MG63 (cell line): ENCODE measurements around the gene NOS1AP. TPM values are rescaled to one million over a fixed set of nuclear protein-coding genes. Genes with fewer than 3 reads are reported as not detected.
"Not testable (repeated sequence)": the region's sequence is repeated elsewhere in the genome, so short reads cannot be mapped to it uniquely, and the experiment has no call there.

ENCODE experiments used
- DNase-seq: peaks from one replicate; pipeline ENCODE4 v3.0.0-alpha.2; 2020
- H3K27me3 ChIP-seq: fragments of 250-450 bp; sonication (Bioruptor Pico); 2 replicates; pipeline ENCODE4 v1.5.1; 2020; ENCODE audit warnings: mild to moderate bottlenecking, moderate library complexity
- H3K36me3 ChIP-seq: fragments of 250-450 bp; sonication (Bioruptor Pico); 2 replicates; pipeline ENCODE4 v1.5.1; 2020; ENCODE audit warnings: mild to moderate bottlenecking, moderate library complexity
- H3K4me3 ChIP-seq: fragments of 250-450 bp; sonication (Bioruptor Pico); 2 replicates; pipeline ENCODE4 v1.5.1; 2020; ENCODE audit warnings: mild to moderate bottlenecking, moderate library complexity
- H3K9me3 ChIP-seq: fragments of 250-450 bp; sonication (Bioruptor Pico); 2 replicates; pipeline ENCODE4 v1.5.1; 2020; ENCODE audit warnings: mild to moderate bottlenecking, moderate library complexity
- total RNA-seq: library from RNA; depleted of rRNA; stranded (reverse); fragments of >200 nt; shearing (Covaris generic); gene quantifications from 2 replicates; pipeline ENCODE4 v1.2.3, GENCODE V29; 2014; ENCODE audit warnings: low replicate concordance

Gene NOS1AP
- total RNA-seq, 1 experiment from 2014 or later: not detected

DNA sequence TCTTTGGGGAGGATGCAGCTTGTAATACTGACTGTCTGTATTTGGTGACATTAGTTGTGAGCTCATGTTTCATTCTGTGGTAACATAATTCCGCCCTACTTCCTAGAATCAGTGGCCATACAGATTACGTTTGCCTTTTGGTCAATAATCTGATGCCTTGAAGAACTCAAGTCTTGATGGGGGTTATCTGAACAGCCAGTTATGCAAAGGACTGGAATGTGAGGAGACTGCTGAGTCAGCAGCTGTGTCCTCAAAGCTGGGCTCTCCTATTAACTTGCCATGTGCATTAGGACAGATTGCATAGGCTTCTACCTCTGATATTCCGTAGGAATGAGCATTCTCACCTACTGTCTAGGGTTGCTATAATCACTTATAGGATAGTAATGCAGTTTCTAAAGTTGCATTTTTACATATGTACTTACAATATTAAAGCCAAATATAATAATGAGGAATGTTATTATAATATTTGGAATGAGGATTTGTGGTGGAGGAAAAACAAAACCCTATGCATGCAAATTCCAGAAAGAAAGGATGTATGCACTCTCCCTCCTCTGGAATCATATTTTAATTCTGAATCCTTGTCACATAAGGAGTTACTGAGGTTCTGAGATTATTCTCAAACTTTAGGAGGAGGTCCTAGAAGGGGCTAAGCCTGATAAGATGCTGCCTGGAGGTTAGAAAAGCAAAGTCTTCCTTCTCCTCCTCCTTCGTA, 116.0 kb downstream of the NOS1AP start:
- Histone ChIP-seq H3K27me3 (no peaks in the 10 kb centered on the region), H3K9me3 (no peaks in the 10 kb centered on the region), H3K4me3 (no peak overlapping the region), H3K36me3 (no peaks in the 10 kb centered on the region)
- no peak for DNase-seq

DNA sequence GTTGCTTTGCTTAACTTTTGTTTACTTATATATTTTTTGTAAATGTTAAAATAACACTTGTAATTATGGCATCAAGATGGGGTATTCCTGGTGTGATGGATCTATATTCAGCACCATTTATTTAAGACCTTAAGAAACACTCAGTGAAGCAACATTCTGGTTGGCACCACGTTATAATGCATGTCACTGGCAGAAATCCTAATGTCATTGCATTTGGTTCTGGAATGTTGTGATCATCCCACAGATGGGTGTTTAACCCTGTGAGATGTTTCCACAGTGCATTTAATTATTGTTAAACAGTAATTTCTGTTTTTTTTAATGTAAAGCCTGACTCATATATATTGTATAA, 116.5 kb downstream of the NOS1AP start:
- Histone ChIP-seq H3K27me3 (no peaks in the 10 kb centered on the region), H3K9me3 (no peaks in the 10 kb centered on the region), H3K36me3 (no peaks in the 10 kb centered on the region), H3K4me3 (no peak overlapping the region)
- DNase-seq: no peak

DNA sequence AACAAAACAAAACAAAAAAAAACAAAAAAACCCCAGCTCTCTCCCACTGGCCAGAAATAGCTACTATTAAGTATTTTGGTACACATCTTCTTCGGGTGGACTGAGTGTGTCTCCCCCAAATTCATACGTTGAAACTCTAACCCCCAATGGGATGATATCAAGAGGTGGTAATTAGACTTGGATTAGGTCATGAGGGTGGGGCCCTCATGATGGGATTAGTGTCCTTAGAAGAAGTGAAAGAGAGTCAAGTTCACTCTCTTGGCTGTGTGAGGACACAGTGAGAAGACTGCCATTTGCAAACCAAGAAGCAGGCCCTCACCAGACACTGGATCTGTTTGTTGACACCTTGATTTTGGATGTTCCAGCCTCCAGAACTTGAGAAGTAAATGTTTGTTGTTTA, 116.9 kb downstream of the NOS1AP start:
- H3K36me3 ChIP-seq: no peaks in the 10 kb centered on the region
- no peaks in the 10 kb centered on the region for H3K27me3 ChIP-seq
- no peaks in the 10 kb centered on the region for H3K9me3 ChIP-seq
- DNase-seq: no peak
- H3K4me3 ChIP-seq: no peak overlapping the region

DNA sequence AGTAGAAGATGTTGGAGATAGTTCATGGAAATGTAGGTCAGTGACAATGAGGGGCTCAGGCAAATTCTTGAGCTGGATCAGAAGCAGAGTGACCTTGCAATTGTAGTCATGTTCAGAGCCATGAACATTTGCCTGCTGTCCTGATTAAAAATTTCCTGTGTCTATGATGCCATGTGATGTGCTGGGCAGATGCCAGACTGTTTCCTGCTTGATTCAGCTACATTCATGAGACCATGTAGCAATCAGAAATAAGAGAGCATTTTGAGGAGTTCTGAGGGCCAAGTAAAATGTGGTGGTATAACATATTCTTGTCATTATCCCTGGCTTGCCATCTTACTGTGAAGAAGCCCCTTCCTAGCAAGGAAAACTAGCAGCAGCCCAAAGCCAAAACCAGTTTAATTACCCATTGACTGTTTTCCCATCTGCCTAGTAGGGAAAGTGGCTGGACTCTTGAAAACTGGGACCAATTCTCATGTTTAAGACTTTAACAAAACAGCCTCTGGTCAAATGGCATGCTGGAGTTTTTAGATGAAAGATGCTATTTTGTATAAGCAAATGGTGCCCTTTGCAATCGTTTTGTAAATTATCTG, 118.3 kb downstream of the NOS1AP start:
- no peak for DNase-seq
- H3K9me3 ChIP-seq: no peaks in the 10 kb centered on the region
- no peaks in the 10 kb centered on the region for H3K36me3 ChIP-seq

DNA sequence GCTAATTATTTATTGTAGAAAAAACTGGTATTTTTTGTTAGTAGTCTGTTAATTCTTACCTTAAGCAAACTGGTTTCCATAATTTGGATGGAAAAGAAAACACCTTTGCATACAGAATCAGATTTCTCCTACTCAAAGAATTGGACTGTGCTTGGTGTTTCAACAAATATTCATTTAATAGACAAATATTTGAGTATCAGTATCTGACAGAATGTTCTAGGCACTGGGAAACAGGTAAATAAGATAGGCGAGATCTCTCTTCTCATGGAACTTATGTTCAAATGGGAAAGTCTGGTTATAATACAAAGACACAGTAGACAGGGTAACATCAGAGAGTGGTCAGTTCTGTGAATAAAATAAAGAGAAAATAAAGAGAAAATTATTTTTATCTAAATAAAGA, 119.9 kb downstream of the NOS1AP start:
- Histone ChIP-seq H3K27me3 (no peaks in the 10 kb centered on the region), H3K36me3 (no peaks in the 10 kb centered on the region), H3K9me3 (no peaks in the 10 kb centered on the region), H3K4me3 (no peak overlapping the region)
- no peak for DNase-seq

More for the DNA sequence above, 118.3 kb downstream of the NOS1AP start:
- no peak overlapping the region for H3K4me3 ChIP-seq
- no peaks in the 10 kb centered on the region for H3K27me3 ChIP-seq

DNA sequence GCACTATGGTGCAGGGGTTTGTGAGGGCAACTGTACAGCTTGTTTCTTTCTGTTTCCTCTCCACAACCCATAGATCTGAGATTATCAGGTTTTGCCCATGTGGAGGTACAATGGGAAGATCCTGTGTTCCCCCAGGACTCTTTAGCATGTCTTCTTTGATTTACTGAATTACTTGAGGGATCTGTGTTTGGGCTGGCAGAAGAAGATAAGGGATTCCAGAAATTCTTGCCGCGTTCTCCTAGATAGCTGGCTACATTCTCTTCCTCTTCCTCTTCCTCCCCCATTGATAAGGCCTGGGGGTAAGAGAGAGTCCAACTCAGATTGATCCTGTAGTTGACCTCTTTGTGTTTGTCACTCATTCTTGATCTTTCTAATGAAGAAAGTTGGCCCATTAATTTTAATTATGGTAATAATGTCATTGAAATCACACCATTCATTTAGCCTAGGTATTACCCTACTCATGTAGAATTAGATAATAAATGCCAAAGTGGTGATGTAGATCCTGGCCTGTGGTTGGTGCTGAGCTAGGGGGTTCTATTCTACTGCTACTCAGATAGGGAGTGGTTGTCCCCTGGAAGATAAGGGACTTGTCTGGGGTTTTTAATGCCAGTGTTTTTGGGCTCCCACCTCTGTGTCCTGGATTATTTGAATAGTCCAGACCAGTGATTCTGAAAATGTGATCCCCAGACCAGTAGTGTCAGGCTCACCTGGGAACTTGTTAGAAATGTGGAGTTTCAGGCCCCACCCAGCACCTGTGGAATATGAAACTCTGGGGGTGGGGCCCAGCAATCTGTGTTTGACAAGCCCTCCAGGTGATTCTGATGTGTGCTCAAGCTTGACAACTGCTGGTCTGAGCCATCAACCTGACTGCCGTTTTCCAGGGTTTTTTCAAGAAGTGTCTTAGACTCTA, 122.2 kb downstream of the NOS1AP start:
- DNase-seq: no peak
- Histone ChIP-seq H3K27me3 (no peaks in the 10 kb centered on the region), H3K36me3 (no peaks in the 10 kb centered on the region), H3K9me3 (no peaks in the 10 kb centered on the region), H3K4me3 (no peak overlapping the region)

DNA sequence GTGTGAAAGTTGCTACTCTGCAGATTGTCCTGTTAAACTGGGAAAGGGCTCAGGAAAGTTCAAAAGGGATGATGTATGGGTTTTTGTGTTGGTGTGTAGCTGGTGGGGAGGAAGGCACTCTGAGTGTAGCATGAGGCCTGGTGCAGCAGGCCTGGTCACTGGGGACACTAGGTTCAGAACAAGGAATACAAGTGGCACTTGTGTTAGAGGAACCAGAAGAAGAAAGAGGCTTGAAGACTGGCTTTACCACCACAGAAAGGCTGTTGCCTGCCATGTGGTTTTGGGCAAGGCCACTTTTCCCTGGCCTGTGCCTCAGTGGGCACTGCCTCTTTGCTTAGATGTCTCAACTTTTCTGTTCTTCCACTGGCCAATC, 122.8 kb downstream of the NOS1AP start:
- no peak for DNase-seq
- Histone ChIP-seq H3K9me3 (no peaks in the 10 kb centered on the region), H3K27me3 (no peaks in the 10 kb centered on the region), H3K4me3 (no peak overlapping the region), H3K36me3 (no peaks in the 10 kb centered on the region)

DNA sequence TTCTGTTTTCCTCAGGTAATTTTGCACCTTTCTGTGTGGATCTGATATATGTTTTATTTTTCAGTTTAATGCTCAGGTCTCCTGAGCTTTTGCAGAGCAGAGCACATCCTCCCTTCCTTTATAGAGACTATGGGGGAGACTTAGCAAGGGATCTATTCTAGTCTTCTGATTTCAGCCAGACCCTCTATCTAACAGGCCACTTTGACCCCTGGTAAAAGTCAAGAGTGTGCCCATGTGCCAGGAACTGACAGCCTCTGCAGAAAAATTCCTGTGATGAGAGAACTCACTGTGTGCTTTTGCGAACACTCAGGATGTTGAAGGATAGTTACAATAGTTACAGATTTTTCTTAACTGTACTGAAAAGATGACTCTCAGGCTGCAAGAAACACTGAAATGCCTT, 123.3 kb downstream of the NOS1AP start:
- no peaks in the 10 kb centered on the region for H3K27me3 ChIP-seq

DNA sequence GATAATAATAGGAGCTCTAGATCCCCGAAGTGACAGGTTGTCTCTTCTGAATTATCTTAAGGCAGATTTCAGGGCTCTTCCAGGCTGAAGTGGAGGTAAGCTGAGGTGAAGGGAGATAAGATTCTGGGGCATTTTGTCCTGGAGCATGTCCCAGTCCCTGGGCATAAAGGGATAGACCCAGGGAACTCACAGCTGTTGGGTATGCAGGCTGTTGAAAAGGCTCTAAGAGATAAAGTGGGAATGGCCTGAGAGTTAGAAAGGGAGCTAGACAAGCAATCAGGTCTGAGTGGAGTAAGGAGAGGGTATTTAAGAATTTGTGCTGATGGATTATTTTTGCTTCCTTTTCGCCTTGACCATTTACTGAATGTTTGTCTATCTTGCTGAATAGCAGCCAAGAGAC, 123.7 kb downstream of the NOS1AP start:
- H3K4me3 ChIP-seq: no peak overlapping the region
- no peaks in the 10 kb centered on the region for H3K9me3 ChIP-seq
- H3K27me3 ChIP-seq: no peaks in the 10 kb centered on the region
- DNase-seq: no peak
- no peaks in the 10 kb centered on the region for H3K36me3 ChIP-seq

More for the DNA sequence above, 123.3 kb downstream of the NOS1AP start:
- Histone ChIP-seq H3K36me3 (no peaks in the 10 kb centered on the region), H3K9me3 (no peaks in the 10 kb centered on the region), H3K4me3 (no peak overlapping the region)
- DNase-seq: no peak

DNA sequence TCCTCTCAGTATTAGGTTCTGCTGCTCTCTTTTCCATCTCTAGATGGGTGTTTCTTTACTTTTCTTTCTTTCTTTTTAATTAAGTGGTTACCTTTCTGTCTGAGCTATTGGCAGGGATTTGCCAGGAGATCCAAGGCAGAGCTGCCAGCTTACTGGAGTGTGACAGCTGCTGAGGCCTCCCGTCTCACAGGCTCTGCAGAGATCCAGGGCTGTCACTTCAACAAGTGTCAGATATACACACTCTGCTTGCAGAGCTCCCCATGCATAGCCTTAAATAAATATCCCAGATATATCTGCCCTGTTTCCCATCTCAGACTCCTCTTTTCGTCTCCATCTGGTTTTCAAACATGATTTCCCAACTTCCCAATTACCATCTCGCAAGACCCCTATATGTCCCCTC, 124.3 kb downstream of the NOS1AP start:
- Histone ChIP-seq H3K36me3 (no peaks in the 10 kb centered on the region), H3K27me3 (no peaks in the 10 kb centered on the region), H3K9me3 (no peaks in the 10 kb centered on the region), H3K4me3 (no peak overlapping the region)
- DNase-seq: no peak

DNA sequence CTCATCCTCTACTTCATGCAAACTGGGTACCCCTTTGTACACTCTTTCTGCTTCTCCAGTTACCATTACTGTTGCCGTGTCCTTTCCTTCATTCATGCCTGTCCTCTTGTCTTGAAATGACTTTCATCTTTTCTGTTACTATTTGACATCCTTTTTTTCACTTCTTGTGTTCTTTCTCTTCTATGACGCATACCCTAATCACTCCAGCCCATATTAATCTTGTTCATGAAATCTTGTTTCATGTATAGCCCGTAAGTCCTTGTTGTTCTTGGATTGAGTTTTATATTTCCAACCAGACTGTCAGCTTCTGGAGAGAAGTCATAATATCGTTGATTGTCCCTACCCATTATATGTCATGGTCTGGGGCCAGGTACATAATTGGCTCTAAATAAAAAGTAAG, 126.1 kb downstream of the NOS1AP start:
- H3K27me3 ChIP-seq: no peaks in the 10 kb centered on the region
- H3K9me3 ChIP-seq: no peaks in the 10 kb centered on the region
- DNase-seq: no peak
- no peak overlapping the region for H3K4me3 ChIP-seq
- no peaks in the 10 kb centered on the region for H3K36me3 ChIP-seq

DNA sequence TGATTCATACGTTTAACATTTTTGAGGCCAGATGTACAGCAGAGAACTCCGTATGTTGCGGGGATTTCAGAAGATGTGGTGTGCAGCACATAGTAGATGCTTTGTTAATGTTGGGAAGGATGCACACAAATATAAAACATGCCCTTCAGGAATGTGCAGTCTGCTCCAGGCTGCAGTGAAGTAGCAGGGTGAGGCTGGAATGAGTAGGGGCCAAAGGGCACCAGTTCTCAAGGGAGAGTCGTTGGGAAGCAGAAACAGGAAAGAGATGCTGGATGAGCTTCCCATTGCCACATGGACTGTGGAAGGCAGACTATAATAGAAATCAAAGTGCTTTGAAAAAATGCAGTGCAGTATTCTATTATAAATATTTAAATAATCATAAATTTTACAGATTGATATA, 126.9 kb downstream of the NOS1AP start:
- Histone ChIP-seq H3K9me3 (no peaks in the 10 kb centered on the region), H3K27me3 (no peaks in the 10 kb centered on the region), H3K36me3 (no peaks in the 10 kb centered on the region), H3K4me3 (no peak overlapping the region)
- DNase-seq: no peak

DNA sequence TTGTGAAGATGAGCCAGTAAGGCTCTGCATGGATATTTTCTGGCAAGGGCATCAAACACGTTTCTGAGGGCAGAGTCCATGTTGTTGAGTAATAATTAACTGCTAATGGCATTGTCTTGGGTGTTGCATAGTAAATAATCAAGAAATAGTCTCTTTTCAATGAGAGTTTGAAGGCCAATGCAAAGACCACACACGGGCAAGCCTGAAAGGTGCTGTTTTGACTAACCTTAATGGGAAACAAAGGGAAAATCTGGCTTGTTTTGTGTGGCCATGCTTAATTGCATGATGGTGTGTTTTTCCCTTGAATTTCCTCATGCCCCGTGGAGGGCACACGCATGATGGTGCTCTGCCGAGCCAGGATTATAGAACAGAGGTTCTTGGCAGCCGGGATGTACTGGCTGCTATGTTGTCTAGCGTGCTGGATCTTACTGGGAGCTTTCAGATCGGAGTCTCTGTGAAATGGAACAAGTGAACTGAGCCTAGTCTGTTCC, 127.6 kb downstream of the NOS1AP start:
- no peaks in the 10 kb centered on the region for H3K36me3 ChIP-seq
- H3K4me3 ChIP-seq: no peak overlapping the region
- H3K27me3 ChIP-seq: no peaks in the 10 kb centered on the region
- no peak for DNase-seq
- no peaks in the 10 kb centered on the region for H3K9me3 ChIP-seq

DNA sequence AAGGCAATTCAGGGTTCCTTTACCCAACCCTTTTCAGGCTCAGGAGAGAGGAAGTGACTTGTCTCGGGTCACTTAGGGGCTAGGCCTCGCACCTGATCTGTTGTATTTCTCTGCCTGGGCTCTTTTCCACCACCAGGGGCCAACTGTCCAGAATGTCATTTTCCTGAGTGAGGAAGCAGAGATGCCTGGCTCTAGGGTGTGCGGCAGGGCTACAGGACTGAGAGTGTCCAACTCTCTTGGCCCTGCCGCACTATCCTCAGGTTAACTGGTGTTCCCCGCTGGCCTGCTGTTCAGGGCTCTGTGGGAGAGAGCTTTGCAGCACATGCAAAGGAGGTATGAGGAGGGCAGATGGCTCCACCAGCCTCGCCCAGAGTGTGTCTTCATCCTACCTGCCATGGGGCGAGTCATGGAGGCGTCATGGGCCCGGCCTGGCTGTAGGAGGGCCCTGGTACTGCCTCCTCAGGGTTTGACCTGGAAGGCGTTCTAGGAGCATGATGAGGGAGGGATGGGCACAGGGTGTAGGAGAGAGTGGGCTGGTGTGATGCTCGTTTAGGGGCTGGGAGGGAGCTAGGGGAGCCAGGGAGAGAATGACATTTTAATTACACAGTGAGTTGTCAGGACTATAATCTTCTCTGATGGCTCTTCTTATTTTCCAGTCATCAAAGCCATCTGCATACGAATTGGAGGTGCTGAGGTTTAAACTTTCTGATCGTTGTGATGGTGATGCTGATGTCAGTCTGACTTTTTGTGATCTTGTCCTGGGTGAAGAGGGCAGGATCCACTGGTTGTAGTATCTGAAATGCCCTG, 128.3 kb downstream of the NOS1AP start:
- H3K9me3 ChIP-seq: no peaks in the 10 kb centered on the region
- peaks cover 2% of the 10 kb centered on the region; the same call in 1 of the 2 replicates for H3K27me3 ChIP-seq
- DNase-seq: no peak
- no peak overlapping the region for H3K4me3 ChIP-seq
- H3K36me3 ChIP-seq: no peaks in the 10 kb centered on the region

DNA sequence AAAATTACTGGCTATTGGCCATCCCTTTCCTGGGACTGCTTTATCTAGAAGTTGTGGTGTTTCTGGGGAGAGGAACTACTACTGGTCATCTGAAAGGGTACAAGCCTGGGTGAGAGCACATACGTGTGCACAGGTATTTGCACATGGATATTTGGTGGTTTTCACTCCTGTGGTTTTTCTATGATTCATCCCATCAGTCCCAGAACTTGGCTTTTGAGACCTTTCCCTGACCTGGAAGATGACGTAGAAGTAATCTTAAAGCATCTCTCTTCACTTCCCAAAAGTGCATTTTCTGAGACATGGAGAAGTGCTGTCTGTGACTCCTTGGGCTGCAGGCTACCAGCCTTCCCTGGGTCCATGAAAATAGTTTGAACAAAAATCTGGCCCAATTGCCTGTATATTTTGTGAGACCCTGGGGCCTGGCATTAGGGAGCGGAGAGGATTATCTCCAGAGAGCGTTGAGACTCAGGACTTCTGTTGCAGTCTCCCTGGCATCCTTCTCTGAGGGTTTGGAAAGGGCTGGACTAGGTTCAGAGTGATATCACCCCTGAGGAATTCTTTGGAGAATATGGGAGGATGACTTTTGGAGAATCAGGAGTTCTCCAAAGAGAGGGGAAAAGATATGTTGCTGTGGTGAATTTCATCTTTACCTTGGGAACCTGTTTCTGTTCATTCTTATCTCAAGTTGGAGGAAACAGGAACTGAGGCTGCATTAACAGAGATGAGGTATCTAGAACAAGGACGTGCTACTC, 130.8 kb downstream of the NOS1AP start:
- no peaks in the 10 kb centered on the region for H3K9me3 ChIP-seq
- DNase-seq: no peak
- peaks cover 2% of the 10 kb centered on the region; the same call in 1 of the 2 replicates for H3K27me3 ChIP-seq
- H3K4me3 ChIP-seq: no peak overlapping the region
- H3K36me3 ChIP-seq: no peaks in the 10 kb centered on the region

DNA sequence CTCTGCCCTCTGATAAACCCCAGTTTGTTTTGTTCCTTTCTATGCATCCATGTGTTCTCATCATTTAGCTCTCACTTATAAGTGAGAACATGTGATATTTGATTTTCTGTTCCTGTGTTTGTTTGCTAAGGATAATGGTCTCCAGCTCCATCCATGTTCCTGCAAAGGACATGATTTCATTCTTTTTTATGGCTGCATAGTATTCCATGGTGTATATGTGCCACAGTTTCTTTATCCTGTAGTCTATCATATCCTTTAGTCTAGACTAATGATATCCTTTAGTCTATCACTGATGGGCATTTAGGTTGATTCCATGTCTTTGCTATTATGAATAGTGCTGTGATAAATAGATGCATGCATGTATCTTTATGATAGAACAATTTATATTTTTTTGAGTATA, 131.6 kb downstream of the NOS1AP start:
- H3K27me3 ChIP-seq, DNase-seq, H3K9me3 ChIP-seq, H3K36me3 ChIP-seq, H3K4me3 ChIP-seq: not testable (repeated sequence)
